HL-60 (cell line): ENCODE results near the gene NPRL2.

ENCODE experiments used
- GABPA ChIP-seq: IDR thresholded peaks from 2 replicates; pipeline ENCODE4 v1.6.1; 2012; ENCODE audit warnings: low read depth
- POLR2AphosphoS5 ChIP-seq: IDR thresholded peaks from 2 replicates; pipeline ENCODE4 v1.6.1; 2012; ENCODE audit warnings: low read depth
- TF ChIP-seq, protein P1 (sequence below): IDR thresholded peaks from one replicate; pipeline ENCODE4 v1.5.1; 2011; ENCODE audit warnings: low read length, control low read depth, inconsistent platforms; ENCODE audit not compliant: insufficient read depth
- TF ChIP-seq, protein P2 (sequence below): IDR thresholded peaks from 2 replicates; pipeline ENCODE4 v1.6.1; 2012; ENCODE audit warnings: low read depth; ENCODE audit not compliant: insufficient replicate concordance

DNA sequence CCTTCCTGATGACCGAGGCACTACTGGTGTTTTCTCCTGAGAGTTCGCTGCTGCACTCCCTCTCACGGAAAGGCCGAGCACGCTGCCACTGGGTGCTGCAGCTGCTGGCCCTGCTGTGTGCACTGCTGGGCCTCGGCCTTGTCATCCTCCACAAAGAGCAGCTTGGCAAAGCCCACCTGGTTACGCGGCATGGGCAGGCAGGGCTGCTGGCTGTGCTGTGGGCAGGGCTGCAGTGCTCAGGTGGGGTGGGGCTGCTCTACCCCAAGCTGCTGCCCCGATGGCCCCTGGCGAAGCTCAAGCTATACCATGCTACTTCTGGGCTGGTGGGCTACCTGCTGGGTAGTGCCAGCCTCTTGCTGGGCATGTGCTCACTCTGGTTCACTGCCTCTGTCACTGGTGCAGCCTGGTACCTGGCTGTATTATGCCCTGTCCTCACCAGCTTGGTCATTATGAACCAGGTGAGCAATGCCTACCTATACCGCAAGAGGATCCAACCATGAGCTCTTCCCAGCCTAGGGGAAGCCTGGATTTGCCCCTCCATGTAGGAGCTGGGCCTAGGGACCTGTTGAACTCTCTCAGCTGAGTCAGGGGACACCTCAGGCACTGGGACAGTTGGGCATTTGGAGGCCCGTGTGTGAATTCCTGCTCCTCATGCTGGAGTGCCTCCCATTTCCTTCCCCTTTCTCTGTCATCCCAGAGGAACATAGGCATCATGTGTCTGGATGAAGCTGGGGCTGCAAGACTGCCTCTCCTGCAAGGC, 2.9 kb upstream of the NPRL2 start:
- TF ChIP-seq, protein P1, sequence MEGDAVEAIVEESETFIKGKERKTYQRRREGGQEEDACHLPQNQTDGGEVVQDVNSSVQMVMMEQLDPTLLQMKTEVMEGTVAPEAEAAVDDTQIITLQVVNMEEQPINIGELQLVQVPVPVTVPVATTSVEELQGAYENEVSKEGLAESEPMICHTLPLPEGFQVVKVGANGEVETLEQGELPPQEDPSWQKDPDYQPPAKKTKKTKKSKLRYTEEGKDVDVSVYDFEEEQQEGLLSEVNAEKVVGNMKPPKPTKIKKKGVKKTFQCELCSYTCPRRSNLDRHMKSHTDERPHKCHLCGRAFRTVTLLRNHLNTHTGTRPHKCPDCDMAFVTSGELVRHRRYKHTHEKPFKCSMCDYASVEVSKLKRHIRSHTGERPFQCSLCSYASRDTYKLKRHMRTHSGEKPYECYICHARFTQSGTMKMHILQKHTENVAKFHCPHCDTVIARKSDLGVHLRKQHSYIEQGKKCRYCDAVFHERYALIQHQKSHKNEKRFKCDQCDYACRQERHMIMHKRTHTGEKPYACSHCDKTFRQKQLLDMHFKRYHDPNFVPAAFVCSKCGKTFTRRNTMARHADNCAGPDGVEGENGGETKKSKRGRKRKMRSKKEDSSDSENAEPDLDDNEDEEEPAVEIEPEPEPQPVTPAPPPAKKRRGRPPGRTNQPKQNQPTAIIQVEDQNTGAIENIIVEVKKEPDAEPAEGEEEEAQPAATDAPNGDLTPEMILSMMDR, result no peak
- 0 out of 2 replicates have a peak, but pooled peaks have one; percentile 40 for TF ChIP-seq POLR2AphosphoS5
- TF ChIP-seq, protein P2, sequence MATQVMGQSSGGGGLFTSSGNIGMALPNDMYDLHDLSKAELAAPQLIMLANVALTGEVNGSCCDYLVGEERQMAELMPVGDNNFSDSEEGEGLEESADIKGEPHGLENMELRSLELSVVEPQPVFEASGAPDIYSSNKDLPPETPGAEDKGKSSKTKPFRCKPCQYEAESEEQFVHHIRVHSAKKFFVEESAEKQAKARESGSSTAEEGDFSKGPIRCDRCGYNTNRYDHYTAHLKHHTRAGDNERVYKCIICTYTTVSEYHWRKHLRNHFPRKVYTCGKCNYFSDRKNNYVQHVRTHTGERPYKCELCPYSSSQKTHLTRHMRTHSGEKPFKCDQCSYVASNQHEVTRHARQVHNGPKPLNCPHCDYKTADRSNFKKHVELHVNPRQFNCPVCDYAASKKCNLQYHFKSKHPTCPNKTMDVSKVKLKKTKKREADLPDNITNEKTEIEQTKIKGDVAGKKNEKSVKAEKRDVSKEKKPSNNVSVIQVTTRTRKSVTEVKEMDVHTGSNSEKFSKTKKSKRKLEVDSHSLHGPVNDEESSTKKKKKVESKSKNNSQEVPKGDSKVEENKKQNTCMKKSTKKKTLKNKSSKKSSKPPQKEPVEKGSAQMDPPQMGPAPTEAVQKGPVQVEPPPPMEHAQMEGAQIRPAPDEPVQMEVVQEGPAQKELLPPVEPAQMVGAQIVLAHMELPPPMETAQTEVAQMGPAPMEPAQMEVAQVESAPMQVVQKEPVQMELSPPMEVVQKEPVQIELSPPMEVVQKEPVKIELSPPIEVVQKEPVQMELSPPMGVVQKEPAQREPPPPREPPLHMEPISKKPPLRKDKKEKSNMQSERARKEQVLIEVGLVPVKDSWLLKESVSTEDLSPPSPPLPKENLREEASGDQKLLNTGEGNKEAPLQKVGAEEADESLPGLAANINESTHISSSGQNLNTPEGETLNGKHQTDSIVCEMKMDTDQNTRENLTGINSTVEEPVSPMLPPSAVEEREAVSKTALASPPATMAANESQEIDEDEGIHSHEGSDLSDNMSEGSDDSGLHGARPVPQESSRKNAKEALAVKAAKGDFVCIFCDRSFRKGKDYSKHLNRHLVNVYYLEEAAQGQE, result no peak
- TF ChIP-seq GABPA, result no peak
